ENCODE data around the gene TIMM13. TPM values are rescaled to one million over a fixed set of nuclear protein-coding genes. Genes with fewer than 3 reads are reported as not detected.

The TIMM13 gene
- total and polyA plus RNA-seq, 10 of the 15 experiments (the other 5 are each of a cell fraction or from before 2014, with no cell fraction given): 9.9 to 205 (median 63.6) TPM

GRCh38 chr19:2416321-2417097 lies 10.9 kb downstream of the TIMM13 start (continued):
- TF ChIP-seq ZNF687 (IDR thresholded peaks at IDR 0.05) (no peak), RB1 (IDR thresholded peaks at IDR 0.05; ENCODE audit: borderline replicate concordance) (no peak), SIX5 (IDR thresholded peaks at IDR 0.05; ENCODE audit: low read depth, low read length, severe bottlenecking) (peak; percentile 12), IKZF1 (conservative IDR thresholded peaks at IDR 0.05) (peak; percentile 37), PRDM15 (CRISPR knock-in tag; IDR thresholded peaks at IDR 0.05) (no peak), EZH2 (IDR thresholded peaks at IDR 0.05; ENCODE audit: borderline replicate concordance, control insufficient read depth, low read depth, low read length) (no peak), GABPA (IDR thresholded peaks at IDR 0.05; ENCODE audit: low read depth) (no peak), IRF5 (IDR thresholded peaks at IDR 0.05; ENCODE audit: borderline replicate concordance) (no peak), ATF2 (IDR thresholded peaks at IDR 0.05; ENCODE audit: low read length) (no peak), SPI1 (IDR thresholded peaks at IDR 0.05; ENCODE audit: borderline replicate concordance, insufficient read depth, low read depth, low read length) (peak; percentile 92), CHD2 (IDR thresholded peaks at IDR 0.05; ENCODE audit: borderline replicate concordance, low read depth, low read length) (no peak), ZNF217 (IDR thresholded peaks at IDR 0.05) (peak; percentile 33; the same call in 1 of the 2 replicates), ZBTB40 (IDR thresholded peaks at IDR 0.05; ENCODE audit: borderline replicate concordance) (peak; percentile 97)
